GM12878 (cell line): ENCODE results near the gene TRAPPC3. TPM values are rescaled to one million over a fixed set of nuclear protein-coding genes. Genes with fewer than 3 reads are reported as not detected.

Experiments used
- ATAC-seq: fragments of 200-7000 bp; cut with Tn5 transposase; 3 replicates; pipeline ENCODE4 v1.9.1; 2020; ENCODE audit warnings: mild to moderate bottlenecking, moderate library complexity
- BruUV-seq: library from RNA; stranded (reverse); fragments of 400-500 nt; replicated peaks from 2 replicates; lab custom pipeline; 2021; lab: Mats Ljungman, UMichigan
- CTCF ChIA-PET: fragments of 300-600 bp; sonication (Branson Sonifier 250); formaldehyde crosslinking; extraction: SDS; loops from one replicate; lab custom pipeline; 2021; ENCODE audit warnings: inconsistent platforms; lab: Yijun Ruan, JAX
- POLR2A ChIA-PET: fragments of 350-600 bp; formaldehyde crosslinking; extraction: SDS; loops from one replicate; lab custom pipeline; 2021; ENCODE audit warnings: inconsistent platforms; lab: Charles Lee
- RAD21 ChIA-PET: fragments of 300-600 bp; sonication (Branson Sonifier 250); formaldehyde crosslinking; loops from one replicate; lab custom pipeline; 2023; ENCODE audit warnings: antibody characterized with exemption; ENCODE audit not compliant: unreplicated experiment; lab: Charles Lee
- SMC1A ChIA-PET: fragments of 300-600 bp; sonication (Branson Sonifier 250); formaldehyde crosslinking; loops from one replicate; lab custom pipeline; 2023; ENCODE audit not compliant: unreplicated experiment, uncharacterized antibody; lab: Charles Lee
- DNase-seq: peaks from one replicate; pipeline ENCODE4 v3.0.0-alpha.2; 2011; ENCODE audit warnings: low read depth, low spot score
- FAIRE-seq: peaks from 3 replicates; lab custom pipeline; 2011; peaks lifted over from hg19 to GRCh38; lab: Jason Lieb, UNC
- H2AFZ ChIP-seq: 2 replicates; pipeline ENCODE4 v1.6.0; 2011; ENCODE audit warnings: low read depth, low read length, control low read depth; ENCODE audit not compliant: control insufficient read depth
- H3K27ac ChIP-seq: 2 replicates; pipeline ENCODE4 v1.5.1; 2011; ENCODE audit warnings: control low read depth; ENCODE audit not compliant: control insufficient read depth, insufficient read depth
- H3K27me3 ChIP-seq, 2 experiments: replicated peaks in 1 of 2; 2 replicates each; pipeline versions ENCODE4 v1.6.0 to v1.6.1; 2011; ENCODE audit warnings: low read length in 1 of 2; ENCODE audit not compliant: control insufficient read depth in 2 of 2, insufficient read depth in 2 of 2
- H3K36me3 ChIP-seq, 2 experiments: 2 replicates each; pipeline ENCODE4 v1.5.1; 2011; ENCODE audit warnings: low read length in 1 of 2; ENCODE audit not compliant: control insufficient read depth in 2 of 2, insufficient read depth in 2 of 2
- H3K4me1 ChIP-seq: 2 replicates; pipeline ENCODE4 v1.6.1; 2011; ENCODE audit warnings: mild to moderate bottlenecking, low read length, moderate library complexity, mixed read lengths; ENCODE audit not compliant: control insufficient read depth, insufficient read depth
- H3K4me2 ChIP-seq: 2 replicates; pipeline ENCODE4 v1.6.0; 2011; ENCODE audit warnings: control low read depth; ENCODE audit not compliant: control insufficient read depth, insufficient read depth
- H3K4me3 ChIP-seq: fragments of 200-600 bp; sonication (generic); 2 replicates; pipeline ENCODE4 v1.5.1; 2016
- H3K79me2 ChIP-seq: 2 replicates; pipeline ENCODE4 v1.6.0; 2011; ENCODE audit warnings: low read length; ENCODE audit not compliant: control insufficient read depth, insufficient read depth
- H3K9ac ChIP-seq: 2 replicates; pipeline ENCODE4 v1.8.0; 2011; ENCODE audit warnings: low read length, control low read depth, mixed read lengths; ENCODE audit not compliant: control insufficient read depth, insufficient read depth
- H3K9me3 ChIP-seq: replicated peaks from 3 replicates; pipeline ENCODE4 v1.5.1; 2011; ENCODE audit warnings: mild to moderate bottlenecking, low read length; ENCODE audit not compliant: control insufficient read depth, insufficient read depth
- H4K20me1 ChIP-seq: 2 replicates; pipeline ENCODE4 v1.6.0; 2011; ENCODE audit not compliant: control insufficient read depth, insufficient read depth
- ATF3 ChIP-seq: IDR thresholded peaks from 2 replicates; pipeline ENCODE4 v1.6.1; 2011; ENCODE audit warnings: low read depth, mild to moderate bottlenecking, low read length, moderate library complexity, borderline replicate concordance; ENCODE audit errors: extremely low read depth
- CBX3 ChIP-seq: fragments of 200-600 bp; sonication (generic); IDR thresholded peaks from 2 replicates; pipeline ENCODE4 v1.6.1; 2016; ENCODE audit warnings: low read depth, borderline replicate concordance
- FOXM1 ChIP-seq: IDR thresholded peaks from 2 replicates; pipeline ENCODE4 v1.6.1; 2012; ENCODE audit warnings: low read depth, mild to moderate bottlenecking, inconsistent platforms, low read length, moderate library complexity
- GATAD2B ChIP-seq: fragments of 450-650 bp; conservative IDR thresholded peaks from 2 replicates; pipeline ENCODE4 v1.6.1; 2017; ENCODE audit warnings: low read depth, mild to moderate bottlenecking, moderate library complexity
- MTA2 ChIP-seq: fragments of 450-650 bp; IDR thresholded peaks from 2 replicates; pipeline ENCODE4 v1.6.1; 2016; ENCODE audit warnings: low read depth, mild to moderate bottlenecking, moderate library complexity
- STAT1 ChIP-seq: fragments of 450-650 bp; conservative IDR thresholded peaks from 2 replicates; pipeline ENCODE4 v1.6.1; 2014; ENCODE audit warnings: antibody characterized with exemption, mild to moderate bottlenecking
- USF1 ChIP-seq: IDR thresholded peaks from 2 replicates; pipeline ENCODE4 v1.6.1; 2011; ENCODE audit warnings: borderline replicate concordance, low read depth, mild to moderate bottlenecking, moderate library complexity, mixed read lengths, low read length; ENCODE audit not compliant: insufficient read depth; ENCODE audit errors: extremely low read length
- ZBTB33 ChIP-seq: fragments of 450-650 bp; IDR thresholded peaks from 2 replicates; pipeline ENCODE4 v1.6.1; 2017; ENCODE audit warnings: mild to moderate bottlenecking
- WGBS: methylation state at CpG from one replicate; pipeline ENCODE4 v1.1.6; 2016; ENCODE audit warnings: low lambda C conversion rate; ENCODE audit not compliant: insufficient replicate concordance, insufficient coverage; ENCODE audit errors: missing lambda C conversion rate; 5-methylcytosine and 5-hydroxymethylcytosine counted together
- in situ Hi-C: fragments of 300-500 bp; cut with MboI; formaldehyde crosslinking; loops from 9 replicates; pipeline ENCODE4 v1.14.3; 2018; ENCODE audit warnings: mixed read lengths
- intact Hi-C: fragments of 100-400 bp; cut with micrococcal nuclease; formaldehyde crosslinking; loops from one replicate; pipeline ENCODE4 v1.14.2; 2022; ENCODE audit not compliant: unreplicated experiment
- polyA plus RNA-seq, 11 experiments: library from polyadenylated mRNA; depleted of rRNA in 4 of 11; unstranded in 6 of 11; stranded (reverse) in 5 of 11; fragments of >200 nt; fragmentation: Nextera tagmentation in 4 of 11; fragmentation: Illumina TruSeq in 1 of 11; extraction: Ambion mirVana in 4 of 11; extraction: Trizol in 1 of 11; gene quantifications; 1 replicate in 1 of 11; 2 replicates in 10 of 11; pipeline versions ENCODE4 v1.2.1 to v1.2.3, GENCODE V29; 2011 to 2016; ENCODE audit warnings: inconsistent platforms in 2 of 11, missing spikeins in 2 of 11, low read depth in 1 of 11
- total RNA-seq, 4 experiments: library from RNA; depleted of rRNA in 3 of 4; stranded (reverse); fragments of >200 nt in 3 of 4; fragmentation: Illumina TruSeq in 1 of 4; extraction: Trizol in 1 of 4; gene quantifications; 2 replicates each; pipeline versions ENCODE4 v1.2.1 to v1.2.3, GENCODE V29; 2013 to 2021

The TRAPPC3 gene
- total and polyA plus RNA-seq, 10 of the 15 experiments (the other 5 are each of a cell fraction or from before 2014, with no cell fraction given): 14.7 to 122 (median 70.5) TPM

GRCh38 chr1:36162680-36163239, 13.5 kb upstream of the TRAPPC3 start:
- Histone ChIP-seq H3K36me3 (peaks cover 0 to 8% of the 10 kb centered on the region in 2 experiments; a peak in 2 of 4 replicates), H2AFZ (no peak overlapping the region), H3K9ac (peak overlapping the region; percentile 4; the same call in 1 of the 2 replicates), H3K27ac (peak overlapping the region; percentile 95), H3K9me3 (no peaks in the 10 kb centered on the region), H3K79me2 (peaks cover 87% of the 10 kb centered on the region), H3K4me2 (peak overlapping the region; percentile 70), H4K20me1 (no peaks in the 10 kb centered on the region; the same call in 1 of the 2 replicates), H3K4me1 (peaks cover 47% of the 10 kb centered on the region), H3K27me3 (no peaks in the 10 kb centered on the region), H3K4me3 (0 out of 2 replicates have a peak overlapping the region, but pooled peaks have one; percentile 85)
- DNase-seq: no peak
- CTCF ChIA-PET: interaction anchor here (0.9 to 7.3 kb wide), 6 partner anchors 13 to 129 kb away, joined by 3 to 136 read pairs (median 18); partner anchors contain the start of gene TRAPPC3
- ATAC-seq: no peak
- POLR2A ChIA-PET: interaction anchor here (0.6 to 5.4 kb wide), 10 partner anchors 9 to 265 kb away, joined by 3 to 86 read pairs (median 5); partner anchors contain the start of genes THRAP3 and TRAPPC3
- RAD21 ChIA-PET: interaction anchor here (0.9 to 6.3 kb wide), 7 partner anchors 12 to 279 kb away, joined by 3 to 146 read pairs (median 7); partner anchors contain the start of genes THRAP3 and TRAPPC3
- no peak for TF ChIP-seq MTA2
- no peak for TF ChIP-seq ATF3
- TF ChIP-seq STAT1: no peak
- no peak for TF ChIP-seq ZBTB33
- TF ChIP-seq GATAD2B: no peak
- no peak for TF ChIP-seq CBX3
- TF ChIP-seq FOXM1: no peak
- TF ChIP-seq USF1: no peak
- FAIRE-seq: no peak
- intact Hi-C loops: no loop called here
- TSS peak; percentile 11 for BruUV-seq
- 100% methylated on average over 1 of the region's 1 CpG for WGBS
- SMC1A ChIA-PET: interaction anchor here (0.8 to 7.5 kb wide), 7 partner anchors 12 to 234 kb away, joined by 3 to 135 read pairs (median 4); partner anchors contain the start of gene TRAPPC3
- in situ Hi-C loops: no loop called here
